A673 (cell line): Measurements from ENCODE around the gene TEX35. TPM values are rescaled to one million over a fixed set of nuclear protein-coding genes. Genes with fewer than 3 reads are reported as not detected.

Experiments used
- BruUV-seq: library from RNA; stranded (reverse); fragments of 400-500 nt; replicated peaks from 2 replicates; lab custom pipeline; 2021; lab: Mats Ljungman, UMichigan
- CTCF ChIA-PET: fragments of 300-600 bp; sonication (Branson Sonifier 250); formaldehyde crosslinking; loops from one replicate; lab custom pipeline; 2022; ENCODE audit warnings: antibody characterized with exemption; lab: Charles Lee
- POLR2A ChIA-PET: fragments of 300-600 bp; sonication (Branson Sonifier 250); formaldehyde crosslinking; loops from one replicate; lab custom pipeline; 2022; ENCODE audit warnings: antibody characterized with exemption; ENCODE audit not compliant: low non-redundant PET; lab: Charles Lee
- DNase-seq: peaks from one replicate; pipeline ENCODE4 v3.0.0-alpha.2; 2015; ENCODE audit warnings: low spot score
- H3K27ac ChIP-seq: fragments of 200-600 bp; sonication (generic); 2 replicates; pipeline ENCODE4 v1.5.1; 2016; ENCODE audit warnings: mixed run types, low read depth, mild to moderate bottlenecking, mixed read lengths, antibody characterized with exemption, low read length; ENCODE audit not compliant: poor library complexity, severe bottlenecking
- H3K27me3 ChIP-seq: fragments of 200-600 bp; sonication (generic); replicated peaks from 2 replicates; pipeline ENCODE4 v1.6.1; 2017; ENCODE audit warnings: mixed run types, low read depth, mild to moderate bottlenecking, mixed read lengths, antibody characterized with exemption, low read length; ENCODE audit not compliant: insufficient read depth, poor library complexity
- H3K36me3 ChIP-seq: fragments of 200-600 bp; sonication (generic); 2 replicates; pipeline ENCODE4 v1.6.1; 2016; ENCODE audit warnings: mixed run types, mild to moderate bottlenecking, mixed read lengths, antibody characterized with exemption, low read length; ENCODE audit not compliant: insufficient read depth, poor library complexity, severe bottlenecking
- H3K4me1 ChIP-seq: fragments of 200-600 bp; sonication (generic); 2 replicates; pipeline ENCODE4 v1.6.1; 2017; ENCODE audit warnings: mixed run types, mild to moderate bottlenecking, mixed read lengths, antibody characterized with exemption, low read length; ENCODE audit not compliant: insufficient read depth, poor library complexity, severe bottlenecking
- H3K4me3 ChIP-seq: fragments of 200-600 bp; sonication (generic); 2 replicates; pipeline ENCODE4 v1.5.1; 2016; ENCODE audit warnings: low read depth, mixed run types, mild to moderate bottlenecking, mixed read lengths, low read length; ENCODE audit not compliant: poor library complexity, severe bottlenecking
- H3K9me3 ChIP-seq: fragments of 200-600 bp; sonication (generic); 2 replicates; pipeline ENCODE4 v1.6.1; 2016; ENCODE audit warnings: mixed run types, low read depth, mild to moderate bottlenecking, mixed read lengths, antibody characterized with exemption, low read length; ENCODE audit not compliant: poor library complexity, severe bottlenecking
- EZH2 ChIP-seq: fragments of 200-600 bp; sonication (generic); IDR thresholded peaks from 2 replicates; pipeline ENCODE4 v1.6.1; 2017; ENCODE audit warnings: borderline replicate concordance, low read depth, mild to moderate bottlenecking, mixed read lengths, antibody characterized with exemption, low read length; ENCODE audit not compliant: poor library complexity, severe bottlenecking
- intact Hi-C: fragments of 100-400 bp; cut with micrococcal nuclease; formaldehyde crosslinking; loops from one replicate; pipeline ENCODE4 v1.10.0; 2022; ENCODE audit not compliant: unreplicated experiment
- total RNA-seq: library from RNA; stranded (reverse); gene quantifications from 2 replicates; pipeline ENCODE4 v1.2.3, GENCODE V29; 2021
- TF ChIP-seq, protein P1 (sequence below): fragments of 300-800, 200-600 bp; sonication (generic); conservative IDR thresholded peaks from 2 replicates; pipeline ENCODE4 v1.5.1; 2017; ENCODE audit warnings: low read depth, mild to moderate bottlenecking, antibody characterized with exemption, low read length, moderate library complexity, mixed read lengths

Gene TEX35
- total RNA-seq, 1 experiment from 2014 or later, result not detected

DNA sequence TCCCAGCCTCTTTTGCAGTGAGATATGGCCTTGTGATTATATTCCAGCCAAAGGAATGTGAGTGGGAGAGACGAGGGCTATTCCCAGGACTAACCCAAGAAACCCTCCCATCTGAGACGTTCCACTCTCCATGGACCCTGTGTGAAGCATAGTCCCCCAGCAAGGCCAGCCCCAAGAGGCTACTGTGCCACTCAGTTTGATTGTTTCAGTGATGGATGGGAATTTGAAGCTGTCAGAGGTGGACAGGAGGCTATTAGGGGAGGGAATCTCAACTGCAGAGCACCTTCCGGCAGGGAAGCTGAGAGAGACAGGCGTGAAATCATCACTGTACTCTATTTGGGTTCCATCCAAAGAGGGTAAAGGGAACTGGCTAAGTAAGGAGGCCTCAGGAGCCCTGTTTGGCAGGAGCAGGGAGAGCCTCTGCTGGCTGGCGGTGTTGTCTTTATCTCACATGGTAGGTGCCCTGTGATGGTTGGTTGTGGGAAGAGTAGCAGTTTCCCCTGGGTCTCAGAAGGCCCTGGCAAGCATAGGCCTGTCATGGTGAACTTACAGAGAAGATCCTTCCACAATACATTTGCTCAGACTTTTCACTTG is 3.4 kb upstream of the TEX35 start:
- Histone ChIP-seq H3K4me3 (no peak overlapping the region), H3K9me3 (no peaks in the 10 kb centered on the region), H3K27ac (no peak overlapping the region), H3K4me1 (peaks cover 5% of the 10 kb centered on the region), H3K36me3 (no peaks in the 10 kb centered on the region), H3K27me3 (no peaks in the 10 kb centered on the region)
- intact Hi-C loops, result no loop called here
- no peak for DNase-seq
- TF ChIP-seq EZH2, result no peak
- TF ChIP-seq, protein P1, sequence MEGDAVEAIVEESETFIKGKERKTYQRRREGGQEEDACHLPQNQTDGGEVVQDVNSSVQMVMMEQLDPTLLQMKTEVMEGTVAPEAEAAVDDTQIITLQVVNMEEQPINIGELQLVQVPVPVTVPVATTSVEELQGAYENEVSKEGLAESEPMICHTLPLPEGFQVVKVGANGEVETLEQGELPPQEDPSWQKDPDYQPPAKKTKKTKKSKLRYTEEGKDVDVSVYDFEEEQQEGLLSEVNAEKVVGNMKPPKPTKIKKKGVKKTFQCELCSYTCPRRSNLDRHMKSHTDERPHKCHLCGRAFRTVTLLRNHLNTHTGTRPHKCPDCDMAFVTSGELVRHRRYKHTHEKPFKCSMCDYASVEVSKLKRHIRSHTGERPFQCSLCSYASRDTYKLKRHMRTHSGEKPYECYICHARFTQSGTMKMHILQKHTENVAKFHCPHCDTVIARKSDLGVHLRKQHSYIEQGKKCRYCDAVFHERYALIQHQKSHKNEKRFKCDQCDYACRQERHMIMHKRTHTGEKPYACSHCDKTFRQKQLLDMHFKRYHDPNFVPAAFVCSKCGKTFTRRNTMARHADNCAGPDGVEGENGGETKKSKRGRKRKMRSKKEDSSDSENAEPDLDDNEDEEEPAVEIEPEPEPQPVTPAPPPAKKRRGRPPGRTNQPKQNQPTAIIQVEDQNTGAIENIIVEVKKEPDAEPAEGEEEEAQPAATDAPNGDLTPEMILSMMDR, result no peak
- BruUV-seq, result no TSS peak
- CTCF ChIA-PET, result no interaction called here
- POLR2A ChIA-PET, result no interaction called here

DNA sequence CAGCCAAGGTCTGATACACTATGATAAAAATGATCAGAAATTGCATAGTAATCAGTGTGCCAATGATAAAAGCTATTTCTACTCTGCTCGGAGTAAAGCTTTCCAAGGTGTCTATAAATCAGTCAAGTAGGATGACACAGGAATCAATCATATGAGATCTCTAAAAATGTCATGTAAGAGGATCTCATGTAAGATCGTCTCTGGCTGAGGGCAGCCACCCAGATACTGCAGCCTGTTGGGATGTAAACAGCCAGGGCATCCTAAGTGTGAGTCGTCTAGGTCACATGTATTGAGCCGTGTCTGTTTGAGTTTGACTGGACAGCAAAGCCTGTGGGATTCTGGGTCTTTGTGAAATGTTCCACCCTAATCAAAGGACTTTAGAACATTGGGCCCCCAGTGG is 2.8 kb upstream of the TEX35 start:
- intact Hi-C loops, result no loop called here
- H3K27ac ChIP-seq, result no peak overlapping the region
- no peaks in the 10 kb centered on the region for H3K36me3 ChIP-seq
- TF ChIP-seq, protein P1, result no peak
- no peak for TF ChIP-seq EZH2
- ChIA-PET CTCF (no interaction called here), POLR2A (no interaction called here)
- no TSS peak for BruUV-seq
- no peaks in the 10 kb centered on the region for H3K9me3 ChIP-seq
- no peaks in the 10 kb centered on the region for H3K27me3 ChIP-seq
- no peak overlapping the region for H3K4me3 ChIP-seq
- DNase-seq, result no peak
- peaks cover 5% of the 10 kb centered on the region for H3K4me1 ChIP-seq

DNA sequence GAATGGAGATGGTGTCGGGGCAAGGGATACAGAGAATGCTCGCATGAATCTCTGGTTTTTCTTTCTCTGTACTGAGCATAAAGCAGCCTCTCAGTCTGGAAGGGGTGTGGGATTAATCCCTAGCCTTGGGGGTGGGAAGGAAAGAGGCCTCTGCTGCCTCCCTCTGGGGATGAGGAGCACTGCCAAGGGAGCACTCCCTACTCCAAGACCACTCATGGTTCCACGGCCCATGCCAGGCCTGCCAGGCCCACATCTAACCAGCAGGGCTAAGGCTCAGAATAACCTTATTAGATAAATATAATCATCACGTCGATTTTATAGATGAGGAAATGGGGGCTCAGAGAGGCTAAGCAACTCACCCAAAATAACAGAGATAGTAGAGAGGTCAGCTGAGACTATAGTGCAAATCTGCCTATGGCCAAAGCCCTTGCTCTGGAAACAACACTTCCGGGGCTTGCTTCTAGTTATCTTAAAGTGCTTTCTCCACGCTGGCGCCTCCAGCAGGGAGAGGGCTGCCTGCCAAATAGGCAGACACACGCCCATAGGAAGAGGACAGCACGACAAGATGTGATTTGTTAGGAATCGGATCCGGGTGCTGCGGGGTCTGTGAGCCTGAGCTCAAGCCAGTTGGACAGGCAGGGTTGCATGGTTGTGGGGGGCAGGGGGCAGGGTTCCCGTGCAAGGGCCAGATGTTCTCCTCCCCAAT is 522 bp downstream of the TEX35 start:
- ChIA-PET POLR2A (interaction anchor here (0.6 kb wide), 1 partner anchor 603 kb away, joined by 3 read pairs; no protein-coding TSS in a partner anchor), CTCF (no interaction called here)
- Histone ChIP-seq H3K9me3 (no peaks in the 10 kb centered on the region), H3K36me3 (no peaks in the 10 kb centered on the region), H3K27me3 (no peaks in the 10 kb centered on the region), H3K4me1 (peaks cover 5% of the 10 kb centered on the region), H3K4me3 (no peak overlapping the region), H3K27ac (no peak overlapping the region)
- DNase-seq, result peak; percentile 79
- no peak for TF ChIP-seq EZH2
- TF ChIP-seq, protein P1, result peak; percentile 40; the same call in 1 of the 2 replicates
- no TSS peak for BruUV-seq
- intact Hi-C loops, result no loop called here
